HG02870 (cell line): ENCODE results near the gene LEKR1.
"Not testable (repeated sequence)": the region's sequence is repeated elsewhere in the genome, so short reads cannot be mapped to it uniquely, and the experiment has no call there.

Source experiments
- ATAC-seq: cut with Tn5 transposase; IDR thresholded peaks from one replicate; pipeline ENCODE4 v1.9.1; 2021; ENCODE audit warnings: mild to moderate bottlenecking, moderate library complexity; ENCODE audit not compliant: unreplicated experiment

LEKR1 gene

DNA sequence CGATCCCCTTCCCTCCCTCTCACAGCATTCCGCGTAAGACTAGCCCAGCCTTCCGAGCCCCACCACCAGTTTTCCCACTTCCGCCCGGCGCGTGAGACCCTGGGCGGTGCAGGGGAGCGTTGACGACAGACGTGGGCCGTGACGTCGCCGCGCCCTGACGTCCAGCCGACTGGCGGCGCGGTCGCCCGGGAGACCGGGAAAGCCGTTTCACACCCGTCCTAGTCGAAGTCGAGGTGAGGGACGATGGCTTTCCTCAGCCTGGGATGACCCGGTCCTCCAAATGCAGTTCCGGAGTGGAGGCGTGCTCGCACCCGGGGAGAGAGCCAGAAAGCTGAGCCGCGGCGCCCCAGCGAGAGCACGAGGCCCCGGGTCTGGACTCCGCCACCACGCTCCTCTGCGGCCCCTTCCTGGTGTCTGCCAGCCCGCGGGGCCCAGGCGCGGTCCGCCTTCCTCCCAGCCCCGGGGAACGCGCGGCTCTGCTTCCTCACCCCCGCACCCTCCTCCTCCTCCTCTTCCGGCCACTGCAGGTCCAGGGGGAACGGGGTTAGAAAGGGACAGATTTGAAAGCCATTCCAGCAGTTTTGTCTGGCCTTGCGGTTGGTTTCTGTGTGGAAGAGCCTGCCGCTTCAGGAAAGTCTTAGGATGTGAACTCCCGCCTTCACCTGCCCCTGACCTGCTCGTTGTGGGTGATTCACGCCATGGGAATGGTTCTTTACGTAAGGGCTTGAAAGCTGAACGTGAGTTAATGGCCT lies at the start of gene LEKR1:
Gene LEKR1, plus strand, starts transcription at position 210 of the 752 bp plus-strand sequence. CDS start 2,977 bp downstream, outside the sequence.
- ATAC-seq: peak; percentile 87

DNA sequence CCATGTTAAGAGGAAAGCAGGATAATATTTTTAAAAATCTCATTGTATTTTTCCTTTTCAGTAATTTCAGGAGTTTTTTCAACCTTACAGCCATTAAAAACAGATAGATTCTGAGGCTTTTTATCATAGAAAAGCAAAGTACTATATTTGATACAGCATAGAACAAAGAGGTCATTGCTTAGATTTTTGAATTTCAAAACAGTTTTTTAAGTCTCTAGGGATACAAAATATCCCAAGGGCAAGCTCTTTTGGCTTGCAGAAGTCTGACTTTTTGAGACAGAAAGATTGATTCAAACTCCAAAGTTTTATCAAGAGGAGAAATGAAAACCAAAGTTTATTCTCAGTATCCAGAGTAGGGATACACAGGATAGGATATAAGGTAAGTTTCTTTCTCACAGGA lies 49.3 kb upstream of the LEKR1 start:
- no peak for ATAC-seq

DNA sequence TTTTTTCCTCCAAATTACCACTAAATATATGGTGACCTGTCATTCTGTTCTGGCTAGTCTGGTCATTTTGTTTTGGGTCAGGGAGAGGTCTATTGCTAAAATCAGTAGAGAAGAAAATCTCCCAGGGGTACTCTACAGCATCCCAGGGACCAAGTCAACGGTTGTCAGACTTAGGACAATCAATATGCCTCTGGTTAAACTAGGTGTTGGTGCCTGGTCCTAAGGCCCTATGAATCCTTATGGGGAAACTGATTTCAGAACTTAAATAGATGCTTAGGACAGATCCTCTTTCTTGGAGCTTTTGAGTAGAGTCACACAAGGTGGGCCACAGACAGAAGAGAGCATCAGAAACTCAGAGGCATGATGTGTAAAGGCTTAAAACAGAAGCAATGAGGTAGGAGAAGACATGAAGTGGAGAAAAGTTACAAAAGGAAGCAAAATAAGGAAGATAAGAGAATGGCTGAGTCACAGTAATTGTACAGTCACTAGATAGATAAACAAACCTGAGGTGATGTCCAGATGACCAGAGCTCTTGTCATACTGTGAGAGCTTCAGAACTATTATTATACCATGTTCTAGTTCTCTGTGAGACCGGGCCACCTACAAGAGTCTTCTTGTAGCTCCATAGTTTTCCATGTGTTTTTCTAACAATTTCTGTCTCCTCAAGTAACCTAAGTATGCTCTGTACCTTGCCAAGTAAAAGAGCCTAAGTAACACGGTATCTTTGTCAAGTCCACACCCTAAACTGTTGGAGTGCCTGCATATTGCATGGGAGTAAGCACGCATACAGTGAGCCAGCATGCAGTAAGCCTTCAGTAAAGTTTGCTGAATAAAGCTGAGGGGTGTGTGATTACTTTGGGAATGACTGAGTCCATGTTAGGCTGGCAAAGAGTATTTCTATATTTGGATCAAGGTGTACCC lies 44.6 kb upstream of the LEKR1 start:
- ATAC-seq: no peak

DNA sequence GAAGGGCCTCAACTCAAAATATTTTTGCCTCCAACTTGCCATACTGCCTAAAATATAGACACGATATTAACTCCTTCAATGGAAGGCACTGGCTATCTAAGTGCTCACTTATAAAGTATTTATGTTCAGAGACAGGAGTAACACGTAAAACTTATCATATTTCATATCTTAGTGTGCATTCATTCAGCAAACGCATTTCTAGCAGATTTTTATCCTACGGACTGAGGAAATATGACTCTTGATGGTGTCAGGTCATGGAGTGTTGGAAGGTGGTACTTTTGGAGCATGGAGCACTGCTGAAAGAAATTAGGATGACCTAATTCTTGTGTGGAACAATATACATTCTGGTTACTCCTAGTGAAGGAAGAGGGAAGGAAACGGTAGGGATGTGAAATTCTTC lies 43.8 kb upstream of the LEKR1 start:
- ATAC-seq: no peak

DNA sequence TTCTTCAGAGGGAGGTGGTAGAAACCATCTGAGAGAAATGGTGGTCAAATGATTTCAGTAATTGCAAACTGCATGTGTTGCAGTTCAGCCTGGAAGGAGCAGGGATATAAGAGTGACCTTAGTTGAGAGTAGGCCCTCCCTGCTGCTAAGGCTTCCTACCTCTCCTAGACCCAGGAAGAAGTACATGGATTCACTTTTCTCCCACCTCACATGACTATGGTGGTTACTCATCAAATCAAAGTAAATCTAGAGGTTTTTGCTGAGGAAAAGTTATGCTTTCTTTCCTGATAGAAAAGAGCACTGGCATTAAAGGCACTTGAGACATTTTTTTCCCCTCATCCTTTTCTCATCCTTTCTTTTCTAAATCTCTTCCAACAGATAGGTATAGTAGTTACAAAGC lies 43.2 kb upstream of the LEKR1 start:
- ATAC-seq: no peak

DNA sequence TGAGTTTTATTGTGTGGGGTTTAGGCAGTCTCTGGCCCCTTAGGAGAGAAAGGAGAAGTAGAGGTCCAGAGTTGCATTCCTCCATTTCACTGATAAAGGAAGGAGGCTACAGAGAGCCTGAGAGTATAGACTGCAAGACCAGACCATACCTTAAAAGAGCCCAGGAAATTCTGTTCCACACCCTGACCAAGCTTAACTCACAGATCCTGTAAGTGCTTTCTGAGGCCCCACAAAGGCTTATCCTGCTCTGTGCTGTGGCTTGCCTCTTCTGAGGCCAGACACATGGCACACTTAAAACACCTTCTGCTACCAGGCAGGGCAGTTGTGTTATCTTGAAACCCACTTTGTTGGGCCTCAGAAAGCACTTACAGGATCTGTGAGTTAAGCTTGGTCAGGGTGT lies 39.2 kb upstream of the LEKR1 start:
- ATAC-seq: no peak

DNA sequence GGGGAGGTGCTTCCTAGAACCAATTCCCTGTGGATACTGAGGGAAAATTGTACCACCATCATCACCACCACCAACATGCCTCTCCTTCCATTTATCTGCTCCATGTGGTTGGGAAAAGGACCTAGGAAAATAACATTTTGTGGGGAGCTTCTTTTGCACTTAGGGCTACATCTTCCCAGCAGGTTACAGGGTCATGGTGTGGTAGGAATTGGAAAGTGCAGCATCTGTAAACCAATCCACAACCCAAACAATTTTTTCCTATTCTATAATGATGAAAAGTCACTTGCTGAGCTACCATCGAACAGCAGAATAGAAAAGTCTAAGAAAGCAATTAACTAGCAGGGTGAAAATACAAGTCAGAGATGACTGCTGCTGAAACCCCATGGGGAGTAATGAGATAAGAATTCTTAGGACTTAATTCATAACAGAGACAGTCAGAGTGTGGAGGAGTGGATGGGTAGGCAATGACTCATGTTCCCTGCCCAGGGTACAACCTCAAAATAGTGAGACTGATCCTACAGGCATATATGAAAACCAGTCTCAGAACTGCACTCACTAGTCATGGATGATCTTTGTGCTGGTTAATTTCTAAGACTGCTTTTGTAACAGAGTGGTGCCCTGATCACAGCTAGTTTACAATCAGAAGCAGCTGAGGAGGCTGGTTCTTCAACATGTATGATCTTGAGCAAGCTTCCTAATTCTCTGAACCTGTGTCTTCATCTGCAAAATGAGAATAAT lies 38.1 kb upstream of the LEKR1 start:
- ATAC-seq: peak; percentile 87

DNA sequence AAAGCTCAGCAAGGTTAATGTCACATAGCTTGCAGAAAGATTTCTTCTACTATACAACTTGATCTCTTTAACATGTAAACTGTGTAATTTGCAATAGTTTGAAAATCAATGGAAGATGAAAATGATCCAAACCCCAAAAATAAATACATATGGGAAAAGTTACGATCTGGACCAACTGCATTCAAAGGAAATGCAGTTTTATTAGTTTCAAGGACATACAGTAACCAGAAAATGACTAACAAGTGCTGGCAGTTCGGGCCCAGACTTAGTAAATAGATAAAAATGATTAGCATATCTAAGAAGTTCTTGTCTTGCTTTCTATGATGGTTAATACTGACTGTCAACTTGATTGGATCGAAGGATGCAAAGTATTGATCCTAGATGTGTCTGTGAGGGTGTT lies 37.3 kb upstream of the LEKR1 start:
- ATAC-seq: no peak

DNA sequence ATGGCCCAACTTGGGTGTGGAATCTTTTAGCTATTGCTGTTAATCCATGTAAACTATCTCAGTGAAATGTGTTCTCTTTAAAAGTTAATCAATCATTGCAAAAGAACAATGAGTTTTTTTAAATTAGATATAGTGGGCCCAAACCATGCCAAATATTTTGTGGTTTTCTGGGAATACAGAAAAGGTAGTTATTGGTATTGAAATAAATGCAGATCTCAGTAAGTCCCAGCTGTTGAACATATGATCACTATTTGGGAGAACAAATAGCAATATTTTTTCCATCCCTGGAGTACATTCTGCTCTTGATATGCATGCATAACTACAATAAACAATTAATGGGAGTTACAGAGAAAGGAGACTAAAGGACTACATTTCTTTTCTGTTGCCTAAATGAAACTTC lies 36.0 kb upstream of the LEKR1 start:
- ATAC-seq: no peak

DNA sequence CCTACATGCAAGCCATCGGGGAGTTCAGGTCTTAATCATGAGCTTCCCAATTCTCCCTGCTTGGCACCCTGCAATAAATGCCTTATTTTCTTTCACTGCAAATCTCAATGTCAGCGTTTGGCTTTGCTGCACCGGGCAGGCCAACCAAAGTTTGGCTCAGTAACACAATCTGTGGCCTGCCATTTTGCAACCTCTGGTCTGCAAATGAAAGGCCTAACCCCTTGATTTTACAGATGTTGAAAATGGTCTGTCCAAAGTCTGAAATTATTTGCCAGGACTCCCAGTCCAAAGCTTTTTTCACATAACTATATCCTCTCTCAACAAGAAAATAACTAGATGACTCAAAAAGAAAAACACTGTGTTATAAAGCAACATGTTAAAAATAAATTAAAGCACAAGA lies 34.0 kb upstream of the LEKR1 start:
- ATAC-seq: no peak

DNA sequence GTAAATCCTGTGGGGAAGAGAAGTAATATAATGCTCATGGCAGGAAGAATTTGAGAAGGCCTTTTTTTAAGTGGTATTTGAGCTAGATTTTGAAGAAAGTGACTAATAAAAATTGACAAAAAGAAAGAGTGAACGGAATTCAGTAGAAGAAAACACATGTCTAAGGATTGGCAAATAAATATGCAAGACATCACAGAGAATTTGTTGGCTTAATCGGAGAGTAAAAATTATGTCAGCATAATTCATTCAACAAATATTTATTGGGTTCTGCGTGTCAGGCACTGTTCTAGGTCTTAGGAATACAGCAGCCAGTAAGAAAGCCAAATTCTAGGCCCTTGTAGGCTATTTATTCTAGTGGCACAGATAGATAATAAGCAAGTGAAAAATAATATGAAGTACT lies 33.6 kb upstream of the LEKR1 start:
- ATAC-seq: no peak

DNA sequence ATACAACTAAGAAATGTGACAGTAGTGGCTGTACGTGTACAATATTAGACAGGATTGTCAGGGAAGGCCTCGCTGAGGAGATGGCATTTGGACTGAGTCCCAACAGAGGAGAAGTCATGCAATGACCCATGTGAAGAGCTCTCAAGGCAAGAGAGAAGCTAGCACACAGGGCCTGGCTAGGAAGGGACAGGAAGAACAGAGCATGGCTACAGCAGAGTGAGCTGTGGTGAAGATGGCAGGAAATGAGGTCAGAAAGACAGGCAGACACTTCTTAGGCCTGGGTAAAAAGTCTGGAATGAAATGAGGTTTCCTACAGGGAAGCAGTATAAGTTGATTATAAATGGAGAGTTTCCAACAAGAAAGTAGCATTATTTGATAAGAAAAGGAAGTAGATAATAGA lies 33.2 kb upstream of the LEKR1 start:
- no peak for ATAC-seq

DNA sequence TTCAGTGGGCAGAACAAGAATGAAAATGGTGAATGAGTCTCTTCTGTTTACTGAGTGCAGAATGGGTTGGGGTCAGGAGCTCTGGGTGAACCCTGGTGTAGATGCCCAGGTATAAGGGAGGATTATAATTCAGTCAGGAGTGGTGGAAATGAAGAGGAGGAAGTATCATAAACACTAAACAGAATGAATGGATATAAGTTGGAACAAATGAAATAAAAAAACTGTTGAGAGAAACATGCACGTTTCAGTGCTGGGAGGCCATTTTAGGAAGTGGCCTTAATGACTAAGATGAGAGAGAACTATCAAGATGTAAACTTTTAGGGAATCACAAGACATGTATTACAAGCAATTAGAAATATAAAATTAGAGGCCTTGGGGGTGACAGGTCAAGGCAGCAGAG lies 32.8 kb upstream of the LEKR1 start:
- ATAC-seq: no peak

DNA sequence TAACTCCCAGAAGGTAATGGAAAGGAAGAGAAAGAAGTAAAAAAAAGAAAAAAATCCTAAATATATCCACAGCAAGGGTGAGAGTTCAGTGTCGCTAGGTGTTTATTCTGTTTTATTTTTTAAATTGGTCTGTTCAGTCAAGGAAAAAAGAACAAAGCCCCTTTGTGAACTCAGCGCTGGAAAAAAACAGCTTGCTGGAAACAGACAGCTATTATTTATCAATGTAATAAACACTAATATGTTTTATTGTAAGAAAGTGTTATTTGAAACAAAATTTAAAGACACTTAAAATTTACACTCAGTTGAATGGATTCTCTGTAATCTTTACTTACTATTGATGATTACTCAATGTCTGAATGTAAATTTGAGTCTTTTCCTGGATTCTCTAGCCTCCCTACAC lies 32.3 kb upstream of the LEKR1 start:
- ATAC-seq: no peak

DNA sequence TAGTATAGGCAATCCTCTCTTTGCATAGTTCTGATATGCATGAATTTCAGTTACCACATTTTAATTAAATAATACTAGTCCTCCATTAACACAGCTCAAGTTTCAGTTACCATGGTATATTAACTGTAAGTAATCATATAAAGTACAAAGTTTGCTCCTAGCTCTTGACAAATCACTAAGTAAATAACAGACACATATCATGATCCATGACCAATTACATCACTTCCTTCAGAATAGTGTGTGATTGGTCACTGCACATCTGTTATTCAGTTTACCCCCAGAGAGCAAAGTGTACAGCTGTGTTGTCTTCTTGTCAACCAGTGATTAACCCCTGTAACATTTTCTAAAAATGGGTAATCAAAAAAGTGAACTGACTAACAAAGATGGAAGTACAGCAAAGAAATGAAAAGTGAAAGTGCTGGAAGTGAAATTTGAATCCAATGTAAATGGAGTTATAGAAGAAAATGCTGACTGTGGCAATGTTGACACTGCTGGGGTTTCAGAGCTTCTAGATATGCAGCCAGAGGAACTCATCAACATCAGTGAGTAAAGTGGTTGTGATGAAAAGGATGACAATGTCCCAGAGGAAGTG lies 30.2 kb upstream of the LEKR1 start:
- no peak for ATAC-seq

DNA sequence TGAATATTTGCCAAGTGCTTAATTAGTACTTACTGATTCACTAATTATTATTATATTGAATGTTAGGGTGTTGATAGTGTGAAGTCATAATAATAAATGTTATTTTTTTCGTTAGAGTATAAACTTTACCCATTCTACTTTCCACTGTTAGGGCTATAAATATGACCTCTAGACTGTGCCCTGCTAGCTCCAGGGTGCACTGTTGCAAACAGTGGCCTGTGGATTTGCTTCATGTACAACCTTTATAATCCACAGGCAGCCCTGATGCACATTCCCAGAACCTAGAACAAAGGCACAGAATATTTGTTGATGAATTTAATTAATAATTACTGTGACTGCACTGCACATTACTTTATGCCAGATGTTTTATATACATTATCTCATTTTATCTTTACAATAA lies 28.8 kb upstream of the LEKR1 start:
- no peak for ATAC-seq

DNA sequence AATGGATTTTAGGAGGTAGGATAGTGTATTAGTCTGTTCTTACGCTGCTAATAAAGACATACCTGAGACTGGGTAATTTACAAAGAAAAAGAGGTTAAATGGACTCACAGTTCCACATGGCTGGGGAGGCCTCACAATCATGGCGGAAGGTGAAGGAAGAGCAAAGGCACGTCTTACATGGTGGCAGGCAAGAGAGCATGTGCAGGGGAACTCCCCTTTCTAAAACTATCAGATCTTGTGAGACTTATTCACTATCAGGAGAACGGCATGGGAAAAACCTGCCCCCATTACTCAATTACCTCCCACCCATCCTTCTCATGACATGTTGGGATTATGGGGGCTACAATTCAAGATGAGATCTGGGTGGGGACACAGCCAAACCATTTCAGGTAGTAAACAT lies 25.9 kb upstream of the LEKR1 start:
- ATAC-seq: not testable (repeated sequence)

DNA sequence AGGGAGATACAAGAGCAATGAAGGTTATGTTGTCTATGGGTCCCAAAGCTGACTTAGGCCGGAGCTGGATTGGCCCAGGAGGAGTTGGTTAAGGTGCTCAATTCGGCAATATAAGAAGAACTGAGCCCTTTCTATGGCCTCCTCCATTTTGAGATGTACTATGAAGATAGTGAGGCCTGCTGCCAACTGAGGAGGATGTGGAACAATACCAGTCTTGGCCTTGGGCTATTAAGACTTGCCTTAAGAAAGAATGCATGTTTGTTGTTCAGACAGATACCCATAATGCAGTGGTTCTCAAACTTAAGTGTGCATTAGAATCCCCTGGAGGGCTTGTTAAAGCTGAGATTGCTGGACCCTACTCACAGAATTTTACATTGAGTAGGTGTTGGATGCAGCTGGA lies 24.4 kb upstream of the LEKR1 start:
- no peak for ATAC-seq

DNA sequence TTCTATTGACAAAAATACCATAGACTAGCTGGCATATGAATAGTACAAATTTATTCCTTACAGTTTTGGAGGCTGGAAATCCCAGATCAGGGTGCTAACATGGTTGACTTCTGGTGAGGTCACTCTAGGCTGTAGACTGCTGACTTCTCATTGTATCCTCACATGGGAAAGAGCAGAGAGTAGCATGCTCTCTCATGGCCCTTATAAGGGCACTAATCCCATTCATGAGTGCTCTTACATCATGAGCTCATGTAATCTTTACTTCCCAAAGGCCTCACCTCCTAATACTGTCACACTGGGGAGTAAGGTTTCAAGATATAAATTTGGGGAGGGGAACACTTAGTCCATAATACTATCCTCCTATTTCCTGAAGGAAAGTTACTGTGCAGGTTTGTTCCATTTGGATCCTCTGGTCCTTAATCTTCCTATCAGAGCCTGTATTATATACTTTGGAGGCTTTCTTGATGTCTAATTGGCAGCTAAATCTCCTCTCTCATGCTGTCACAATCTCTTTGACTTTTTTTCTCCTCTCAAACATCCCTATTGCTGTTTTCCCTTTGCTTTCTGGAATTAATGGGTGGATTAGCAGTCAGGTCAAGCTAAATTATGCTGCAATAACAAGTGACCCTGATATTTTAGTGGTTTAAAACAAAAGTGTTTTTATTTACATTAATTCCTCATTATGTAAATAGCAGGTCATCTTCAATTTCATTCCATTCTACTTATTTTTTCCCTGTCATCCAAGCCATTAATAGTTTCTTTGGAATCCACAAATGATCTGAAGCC lies 23.1 kb upstream of the LEKR1 start:
- no peak for ATAC-seq
